Coronary artery (tissue), 2 donors: ENCODE data around the gene INHA.

Experiments
- DNase-seq: peaks from one replicate; pipeline ENCODE4 v3.0.0-alpha.2; 2017; ENCODE audit warnings: low spot score
- H3K27ac ChIP-seq, 2 donors: fragments of 200-600 bp; sonication (generic); one replicate each; pipeline ENCODE4 v1.5.1; 2016 to 2019
- H3K4me3 ChIP-seq: fragments of 200-600 bp; sonication (generic); 2 replicates; pipeline ENCODE4 v1.5.1; 2016; ENCODE audit warnings: mild to moderate bottlenecking, moderate library complexity
- TF ChIP-seq, protein P1 (sequence below): fragments of 200-600 bp; sonication (generic); IDR thresholded peaks from one replicate; pipeline ENCODE4 v1.5.1; 2019; ENCODE audit warnings: antibody characterized with exemption

The INHA gene

DNA sequence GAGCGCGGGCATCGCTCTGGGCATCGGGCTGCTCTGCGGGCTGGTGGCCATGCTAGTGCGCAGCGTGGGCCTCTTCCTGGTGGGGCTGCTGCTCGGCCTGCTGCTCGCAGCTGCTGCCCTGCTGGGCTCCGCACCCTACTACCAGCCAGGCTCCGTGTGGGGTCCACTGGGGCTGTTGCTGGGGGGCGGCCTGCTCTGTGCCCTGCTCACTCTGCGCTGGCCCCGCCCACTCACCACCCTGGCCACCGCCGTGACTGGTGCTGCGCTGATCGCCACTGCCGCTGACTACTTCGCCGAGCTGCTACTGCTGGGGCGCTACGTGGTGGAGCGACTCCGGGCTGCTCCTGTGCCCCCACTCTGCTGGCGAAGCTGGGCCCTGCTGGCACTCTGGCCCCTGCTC lies 24.5 kb upstream of the INHA start:
- no peak overlapping the region for H3K27ac ChIP-seq
- no peak for DNase-seq
- no peak overlapping the region for H3K4me3 ChIP-seq
- TF ChIP-seq, protein P1, sequence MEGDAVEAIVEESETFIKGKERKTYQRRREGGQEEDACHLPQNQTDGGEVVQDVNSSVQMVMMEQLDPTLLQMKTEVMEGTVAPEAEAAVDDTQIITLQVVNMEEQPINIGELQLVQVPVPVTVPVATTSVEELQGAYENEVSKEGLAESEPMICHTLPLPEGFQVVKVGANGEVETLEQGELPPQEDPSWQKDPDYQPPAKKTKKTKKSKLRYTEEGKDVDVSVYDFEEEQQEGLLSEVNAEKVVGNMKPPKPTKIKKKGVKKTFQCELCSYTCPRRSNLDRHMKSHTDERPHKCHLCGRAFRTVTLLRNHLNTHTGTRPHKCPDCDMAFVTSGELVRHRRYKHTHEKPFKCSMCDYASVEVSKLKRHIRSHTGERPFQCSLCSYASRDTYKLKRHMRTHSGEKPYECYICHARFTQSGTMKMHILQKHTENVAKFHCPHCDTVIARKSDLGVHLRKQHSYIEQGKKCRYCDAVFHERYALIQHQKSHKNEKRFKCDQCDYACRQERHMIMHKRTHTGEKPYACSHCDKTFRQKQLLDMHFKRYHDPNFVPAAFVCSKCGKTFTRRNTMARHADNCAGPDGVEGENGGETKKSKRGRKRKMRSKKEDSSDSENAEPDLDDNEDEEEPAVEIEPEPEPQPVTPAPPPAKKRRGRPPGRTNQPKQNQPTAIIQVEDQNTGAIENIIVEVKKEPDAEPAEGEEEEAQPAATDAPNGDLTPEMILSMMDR: no peak

DNA sequence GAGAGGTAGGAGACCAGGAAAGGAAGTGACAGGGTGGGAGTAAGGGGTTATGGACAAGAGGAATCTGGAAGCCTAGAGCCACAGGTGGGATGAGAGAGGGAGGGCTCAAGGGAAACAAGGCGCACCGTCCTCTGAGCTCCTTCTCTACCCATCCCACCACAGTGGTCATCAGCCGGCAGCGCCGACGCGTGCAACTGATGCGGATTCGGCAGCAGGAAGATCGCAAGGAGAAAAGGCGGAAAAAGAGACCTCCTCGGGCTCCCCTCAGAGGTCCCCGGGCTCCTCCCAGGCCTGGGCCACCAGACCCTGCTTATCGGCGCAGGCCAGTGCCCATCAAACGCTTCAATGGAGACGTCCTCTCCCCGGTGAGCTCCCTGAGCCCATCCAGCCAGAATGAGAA lies 23.1 kb upstream of the INHA start:
- TF ChIP-seq, protein P1: no peak
- Histone ChIP-seq H3K4me3 (no peak overlapping the region), H3K27ac (no peak overlapping the region)
- no peak for DNase-seq

DNA sequence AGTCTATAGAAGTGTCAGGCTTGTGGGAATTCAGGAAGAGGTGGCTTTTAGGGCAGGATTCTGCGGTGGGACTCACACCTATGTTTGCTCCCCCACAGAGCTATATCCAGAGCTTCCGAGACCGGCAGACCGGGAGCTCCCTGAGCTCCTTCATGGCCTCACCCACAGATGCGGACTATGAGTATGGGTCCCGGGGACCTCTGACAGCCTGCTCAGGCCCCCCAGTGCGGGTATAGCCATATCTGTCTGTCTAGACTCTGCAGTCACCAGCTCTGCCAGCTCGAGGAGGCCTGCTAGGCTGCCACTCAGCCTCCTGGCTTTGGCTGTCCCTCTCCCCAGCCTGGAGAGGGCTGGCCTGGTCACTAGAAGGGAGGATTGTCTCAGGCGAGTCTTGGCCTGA lies 22.5 kb upstream of the INHA start:
- no peak for DNase-seq
- no peak overlapping the region for H3K4me3 ChIP-seq
- TF ChIP-seq, protein P1: no peak
- H3K27ac ChIP-seq: no peak overlapping the region

DNA sequence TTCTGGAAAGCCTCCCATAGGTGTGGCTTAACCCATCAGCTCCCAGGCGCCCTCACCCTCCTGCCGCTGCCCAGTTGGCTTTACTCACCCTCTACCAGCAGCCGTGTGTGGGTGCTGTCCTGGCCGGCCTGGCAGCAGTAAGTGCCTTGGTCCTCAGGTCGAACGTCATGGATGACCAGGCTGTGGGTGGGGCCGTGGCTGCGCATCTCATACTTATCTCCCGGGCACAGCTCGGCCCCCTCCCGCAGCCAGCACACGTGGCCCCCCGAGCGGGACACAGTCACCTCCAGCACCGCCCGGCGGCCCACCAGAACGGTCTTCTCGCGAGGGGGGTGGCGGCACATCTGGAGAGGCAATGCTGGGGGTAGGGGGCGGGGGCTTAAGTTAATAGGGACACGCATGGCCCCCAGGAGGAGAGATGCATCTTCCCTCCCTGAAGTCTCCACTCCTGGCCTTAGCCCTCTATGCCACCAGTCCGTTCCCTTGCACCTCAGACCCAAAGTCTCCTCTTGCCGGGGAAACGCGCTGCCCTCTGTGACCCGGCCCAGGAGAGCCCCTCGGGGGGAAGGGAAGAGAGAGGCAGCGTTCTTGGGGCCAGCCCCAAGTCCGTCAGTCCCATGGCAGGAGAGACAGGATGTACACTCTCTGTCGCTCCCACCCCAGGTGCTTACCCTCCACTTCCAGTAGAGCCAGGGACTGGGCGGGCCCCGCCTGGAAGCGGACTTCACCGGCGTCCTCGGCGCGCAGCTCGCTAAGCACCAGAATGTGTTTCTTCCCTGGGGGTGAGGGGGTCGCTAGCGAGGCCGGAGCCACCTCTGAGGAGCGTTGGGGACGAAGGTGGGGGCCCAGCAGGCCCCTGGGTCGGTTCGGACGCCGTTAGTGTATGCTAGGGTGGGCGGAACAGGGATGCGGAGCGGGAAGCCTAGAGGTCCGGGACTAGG lies 20.4 kb upstream of the INHA start:
- Histone ChIP-seq H3K4me3 (peak overlapping the region; percentile 82), H3K27ac (peak overlapping the region in 1 of 2 donors; percentile 80)
- TF ChIP-seq, protein P1: no peak
- DNase-seq: no peak

DNA sequence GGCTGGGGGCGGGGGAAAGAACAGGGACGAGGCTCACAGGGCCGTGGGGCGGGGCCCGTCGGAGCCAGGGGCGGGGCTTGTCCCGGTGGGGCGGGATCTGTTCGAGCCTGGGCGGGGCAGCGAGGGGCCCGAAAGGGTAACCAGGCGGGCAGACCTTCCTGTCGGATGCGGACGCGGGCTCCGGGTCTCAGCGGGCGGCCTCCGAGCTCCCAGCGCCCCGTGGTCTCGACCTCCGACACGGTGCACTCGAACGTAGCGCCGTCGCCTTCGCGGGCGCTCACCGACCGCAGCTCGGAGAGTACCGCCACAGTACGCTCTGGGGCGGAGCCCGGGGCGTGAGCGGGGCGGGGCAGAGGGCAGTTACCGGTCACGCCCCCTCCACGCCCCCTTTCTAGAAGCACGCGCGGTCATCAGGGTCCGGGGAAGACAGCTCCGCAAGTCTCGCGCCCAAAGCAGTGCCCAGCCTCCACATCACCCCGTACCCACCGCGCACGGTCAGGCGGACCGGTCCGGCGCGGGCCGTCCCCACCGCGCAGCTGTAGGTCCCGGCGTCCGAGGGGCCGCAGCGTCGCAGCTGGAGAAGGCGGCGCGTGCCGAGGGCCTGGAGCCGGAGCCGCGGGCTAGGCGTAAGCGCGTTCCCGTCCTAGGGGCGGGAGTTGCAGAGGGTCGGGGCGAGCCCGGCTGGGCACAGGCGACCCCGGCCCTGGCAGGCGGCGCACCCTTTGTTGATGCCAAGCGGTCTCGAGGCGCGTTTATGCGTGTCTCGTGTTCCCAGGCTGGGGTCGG lies 19.5 kb upstream of the INHA start:
- TF ChIP-seq, protein P1: no peak
- Histone ChIP-seq H3K4me3 (peak overlapping the region; percentile 82), H3K27ac (peak overlapping the region in 1 of 2 donors; percentile 80)
- DNase-seq: peak; percentile 92

DNA sequence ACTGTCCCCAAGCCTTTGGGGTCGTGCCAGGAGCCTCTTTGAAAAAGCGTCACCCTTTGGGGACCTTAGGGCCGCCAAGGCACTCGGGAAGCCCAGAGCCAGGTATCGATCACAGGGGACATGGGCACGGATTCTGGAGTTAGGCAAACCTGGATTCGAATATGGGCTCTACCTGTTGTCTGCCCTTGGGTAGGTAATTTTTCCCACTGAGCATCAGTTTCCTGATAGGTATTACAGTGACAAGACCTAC lies 19.0 kb upstream of the INHA start:
- H3K27ac ChIP-seq: no peak overlapping the region
- peak overlapping the region; percentile 82 for H3K4me3 ChIP-seq
- TF ChIP-seq, protein P1: no peak
- DNase-seq: no peak
